ENCODE results near the gene KIF2C. TPM values are rescaled to one million over a fixed set of nuclear protein-coding genes. Genes with fewer than 3 reads are reported as not detected.
A peak's percentile ranks its signal among the peaks of the same experiment; 100 is the strongest.

KIF2C gene
- total RNA-seq = 10 to 100 TPM in 1 of 4 donors, under 1 TPM in 1, not detected in 2; 0.64 to 15.1 TPM

DNA sequence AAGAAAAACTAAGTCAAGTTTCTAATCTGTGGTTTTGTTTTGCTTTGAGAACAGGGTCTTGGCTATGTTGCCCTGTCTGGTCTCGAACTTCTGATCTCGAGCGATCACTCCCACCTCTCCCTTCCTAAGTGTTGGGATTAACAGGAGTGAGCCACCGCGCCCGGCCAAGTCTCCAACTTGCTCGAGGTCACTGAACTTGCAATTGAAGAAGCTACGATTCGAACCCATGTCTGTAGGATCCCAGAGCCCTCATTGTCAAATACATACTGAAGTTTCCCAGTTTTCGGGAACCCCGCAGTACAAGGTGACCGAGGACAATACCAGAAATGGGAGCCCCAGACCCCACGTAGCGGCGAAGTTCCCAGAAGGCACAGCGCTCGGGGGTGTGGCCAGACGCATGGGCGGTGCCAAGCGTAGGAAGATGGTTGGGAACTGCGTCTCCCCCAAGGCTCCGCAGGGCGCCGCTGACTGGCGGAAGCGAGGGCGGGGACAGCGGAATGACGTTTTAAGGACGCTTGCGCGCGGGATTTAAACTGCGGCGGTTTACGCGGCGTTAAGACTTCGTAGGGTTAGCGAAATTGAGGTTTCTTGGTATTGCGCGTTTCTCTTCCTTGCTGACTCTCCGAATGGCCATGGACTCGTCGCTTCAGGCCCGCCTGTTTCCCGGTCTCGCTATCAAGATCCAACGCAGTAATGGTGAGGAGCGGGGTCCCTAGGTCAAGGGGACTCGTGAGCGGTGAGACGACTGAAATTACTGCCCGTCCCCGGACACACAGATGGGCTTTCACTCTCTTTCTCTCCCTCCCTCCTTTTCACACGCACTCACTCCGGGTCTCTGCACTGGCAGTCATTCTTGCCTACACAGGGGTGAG lies at the start of gene KIF2C:
KIF2C (plus strand) TSS at position 531 of the 872 bp plus-strand sequence; CDS start at position 627, 96 bp downstream.
- intact Hi-C loops (cut with DNase I; ENCODE audit: low total_unique reads) = no loop called here
- Histone ChIP-seq H3K4me3 (peak within 1 kb of the TSS; percentile 34 to 41), H3K9me3 (no peaks in the 10 kb centered on the region), H3K36me3 (no peaks in the 10 kb centered on the region), H3K27me3 (no peaks in the 10 kb centered on the region), H3K27ac (peak within 1 kb of the TSS; percentile 83 to 87), H3K4me1 (no peaks in the 10 kb centered on the region)
- TF ChIP-seq, protein P1, sequence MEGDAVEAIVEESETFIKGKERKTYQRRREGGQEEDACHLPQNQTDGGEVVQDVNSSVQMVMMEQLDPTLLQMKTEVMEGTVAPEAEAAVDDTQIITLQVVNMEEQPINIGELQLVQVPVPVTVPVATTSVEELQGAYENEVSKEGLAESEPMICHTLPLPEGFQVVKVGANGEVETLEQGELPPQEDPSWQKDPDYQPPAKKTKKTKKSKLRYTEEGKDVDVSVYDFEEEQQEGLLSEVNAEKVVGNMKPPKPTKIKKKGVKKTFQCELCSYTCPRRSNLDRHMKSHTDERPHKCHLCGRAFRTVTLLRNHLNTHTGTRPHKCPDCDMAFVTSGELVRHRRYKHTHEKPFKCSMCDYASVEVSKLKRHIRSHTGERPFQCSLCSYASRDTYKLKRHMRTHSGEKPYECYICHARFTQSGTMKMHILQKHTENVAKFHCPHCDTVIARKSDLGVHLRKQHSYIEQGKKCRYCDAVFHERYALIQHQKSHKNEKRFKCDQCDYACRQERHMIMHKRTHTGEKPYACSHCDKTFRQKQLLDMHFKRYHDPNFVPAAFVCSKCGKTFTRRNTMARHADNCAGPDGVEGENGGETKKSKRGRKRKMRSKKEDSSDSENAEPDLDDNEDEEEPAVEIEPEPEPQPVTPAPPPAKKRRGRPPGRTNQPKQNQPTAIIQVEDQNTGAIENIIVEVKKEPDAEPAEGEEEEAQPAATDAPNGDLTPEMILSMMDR (IDR thresholded peaks at IDR 0.05) = peak in 3 of 4 experiments; percentile 10 to 36 (median 13)
- TF ChIP-seq POLR2A (IDR thresholded peaks at IDR 0.05) = peak; percentile 57 to 79
- peak; percentile 96 to 97 for DNase-seq

DNA sequence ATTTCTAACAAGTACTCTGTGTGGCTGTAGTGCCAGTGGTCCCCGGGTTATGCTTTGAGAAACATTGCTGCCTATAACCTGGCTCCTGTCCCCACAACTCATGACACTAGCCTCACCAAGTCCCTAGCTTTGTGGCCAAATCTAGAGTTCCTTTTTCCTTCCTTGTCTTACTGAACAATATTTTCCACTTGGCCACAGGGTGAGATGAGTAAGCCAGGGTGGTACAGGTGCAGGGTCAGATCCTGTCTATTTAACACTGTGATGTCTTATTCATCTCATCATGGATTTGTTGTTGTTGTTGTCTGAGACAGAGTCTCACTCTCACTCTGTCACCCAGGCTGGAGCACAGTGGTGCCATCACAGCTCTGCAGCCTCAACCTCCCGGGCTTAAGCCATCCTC lies 46.5 kb upstream of the KIF2C start:
- Histone ChIP-seq H3K27me3 (no peaks in the 10 kb centered on the region), H3K4me1 (no peaks in the 10 kb centered on the region), H3K36me3 (no peaks in the 10 kb centered on the region), H3K27ac (no peak overlapping the region), H3K4me3 (no peak overlapping the region), H3K9me3 (no peaks in the 10 kb centered on the region)
- TF ChIP-seq, protein P1 (IDR thresholded peaks at IDR 0.05) = no peak
- TF ChIP-seq POLR2A (IDR thresholded peaks at IDR 0.05) = no peak
- intact Hi-C loops (cut with DNase I; ENCODE audit: low total_unique reads) = no loop called here
- no peak for DNase-seq

DNA sequence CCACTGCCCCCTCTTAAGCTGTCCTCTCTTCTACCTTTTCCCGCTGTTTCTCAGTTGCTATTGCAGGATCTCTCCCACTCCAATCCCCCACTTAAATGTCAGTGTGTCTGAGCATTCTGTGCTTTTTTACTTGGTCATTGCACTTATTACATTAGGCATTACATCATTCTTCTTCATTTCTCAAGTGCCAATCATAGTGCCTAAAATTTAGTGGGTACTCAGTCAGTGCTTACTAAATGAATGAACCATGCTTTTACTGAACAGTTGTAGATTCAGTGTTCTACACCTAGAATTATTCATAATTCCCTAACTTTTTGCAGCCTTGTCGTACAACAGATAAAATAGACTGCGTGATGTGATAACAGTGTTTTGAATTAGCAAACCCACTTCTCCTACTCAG lies 45.7 kb upstream of the KIF2C start:
- Histone ChIP-seq H3K4me1 (no peaks in the 10 kb centered on the region), H3K9me3 (no peaks in the 10 kb centered on the region), H3K27me3 (no peaks in the 10 kb centered on the region), H3K36me3 (no peaks in the 10 kb centered on the region), H3K4me3 (no peak overlapping the region), H3K27ac (no peak overlapping the region)
- DNase-seq = no peak
- intact Hi-C loops (cut with DNase I; ENCODE audit: low total_unique reads) = no loop called here
- no peak for TF ChIP-seq POLR2A (IDR thresholded peaks at IDR 0.05)
- TF ChIP-seq, protein P1 (IDR thresholded peaks at IDR 0.05) = no peak

DNA sequence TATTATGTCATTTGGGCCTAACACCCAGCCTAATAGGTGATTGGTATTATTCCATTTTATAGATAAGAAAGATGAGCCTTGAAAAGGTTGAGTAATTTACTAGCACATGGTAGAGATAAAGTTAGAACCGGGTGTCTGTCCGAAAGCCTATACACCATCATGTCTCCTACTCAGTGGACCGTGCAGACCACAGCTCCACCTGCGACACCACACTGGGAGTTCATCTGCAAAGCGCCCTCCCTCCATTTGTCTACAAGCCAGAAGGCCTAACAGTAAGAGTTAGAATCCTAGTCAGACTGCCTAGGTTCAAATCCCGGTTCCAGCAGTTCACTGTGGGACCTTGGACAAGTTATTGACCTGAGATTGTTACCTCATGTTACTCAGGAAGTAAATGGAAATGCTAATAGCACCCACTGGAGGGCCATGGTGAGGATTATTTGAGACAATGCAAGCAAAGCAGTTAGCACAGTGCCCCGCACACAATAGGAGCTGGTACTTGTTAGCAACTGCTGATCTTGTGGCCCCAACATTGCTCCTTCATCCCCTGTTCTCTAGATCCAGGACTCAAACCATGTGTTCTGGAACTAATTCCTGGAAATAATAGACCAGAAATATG lies 44.7 kb upstream of the KIF2C start:
- TF ChIP-seq, protein P1 (IDR thresholded peaks at IDR 0.05) = no peak
- no peak for TF ChIP-seq POLR2A (IDR thresholded peaks at IDR 0.05)
- Histone ChIP-seq H3K4me1 (no peaks in the 10 kb centered on the region), H3K9me3 (no peaks in the 10 kb centered on the region), H3K4me3 (no peak overlapping the region), H3K27ac (no peak overlapping the region), H3K36me3 (no peaks in the 10 kb centered on the region), H3K27me3 (no peaks in the 10 kb centered on the region)
- intact Hi-C loops (cut with DNase I; ENCODE audit: low total_unique reads) = no loop called here
- no peak for DNase-seq

DNA sequence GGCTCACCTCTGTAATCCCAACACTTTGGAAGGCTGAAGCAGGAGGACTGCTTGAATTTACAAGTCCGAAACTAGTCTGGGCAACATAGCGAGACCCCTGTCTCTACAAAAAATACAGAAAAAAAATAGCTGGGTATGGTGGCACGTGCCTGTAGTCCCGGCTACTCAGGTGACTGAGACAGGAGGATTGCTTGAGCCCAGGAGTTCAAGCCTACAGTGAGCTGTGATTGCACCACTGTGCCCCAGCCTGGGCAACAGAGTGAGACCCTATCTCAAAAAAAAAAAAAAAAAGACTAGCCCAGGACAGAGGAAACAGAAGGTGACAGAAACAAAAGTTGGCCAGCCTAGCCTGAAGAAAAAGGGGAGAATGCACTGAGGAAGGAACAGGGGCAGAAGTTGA lies 44.0 kb upstream of the KIF2C start:
- no peaks in the 10 kb centered on the region for H3K4me1 ChIP-seq
- intact Hi-C loops (cut with DNase I; ENCODE audit: low total_unique reads) = no loop called here
- H3K27me3 ChIP-seq = no peaks in the 10 kb centered on the region
- H3K27ac ChIP-seq = no peak overlapping the region
- DNase-seq = no peak
- TF ChIP-seq, protein P1 (IDR thresholded peaks at IDR 0.05) = no peak
- no peak for TF ChIP-seq POLR2A (IDR thresholded peaks at IDR 0.05)
- no peaks in the 10 kb centered on the region for H3K9me3 ChIP-seq
- no peaks in the 10 kb centered on the region for H3K36me3 ChIP-seq
- no peak overlapping the region for H3K4me3 ChIP-seq

Measured in uterus (tissue), 4 donors.